HG02981 (cell line): Measurements from ENCODE around the gene RALGAPB.

Experiments used
- ATAC-seq: cut with Tn5 transposase; IDR thresholded peaks from one replicate; pipeline ENCODE4 v1.9.1; 2021; ENCODE audit warnings: mild to moderate bottlenecking, moderate library complexity; ENCODE audit not compliant: unreplicated experiment

The RALGAPB gene

DNA sequence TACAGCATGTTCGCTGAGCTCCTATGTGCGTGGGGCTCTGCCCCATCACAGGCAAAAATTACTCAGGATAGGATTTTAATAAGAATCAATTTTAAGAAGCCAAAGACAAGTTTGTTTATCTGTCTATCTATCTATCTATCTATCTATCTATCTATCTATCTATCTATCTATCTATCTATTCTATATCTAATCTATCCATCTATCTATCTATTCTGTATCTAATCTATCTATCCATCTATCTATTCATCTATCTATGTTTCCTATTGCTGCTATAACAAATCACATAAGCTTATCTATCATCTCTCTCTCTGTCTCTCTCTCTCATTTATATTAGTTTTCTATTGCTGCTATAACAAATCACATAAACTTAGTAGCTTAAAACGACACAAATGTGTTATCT is 130.6 kb downstream of the RALGAPB start:
- no peak for ATAC-seq

GRCh38 chr20:38604873-38605303 is 132.2 kb downstream of the RALGAPB start:
- ATAC-seq, result no peak

DNA sequence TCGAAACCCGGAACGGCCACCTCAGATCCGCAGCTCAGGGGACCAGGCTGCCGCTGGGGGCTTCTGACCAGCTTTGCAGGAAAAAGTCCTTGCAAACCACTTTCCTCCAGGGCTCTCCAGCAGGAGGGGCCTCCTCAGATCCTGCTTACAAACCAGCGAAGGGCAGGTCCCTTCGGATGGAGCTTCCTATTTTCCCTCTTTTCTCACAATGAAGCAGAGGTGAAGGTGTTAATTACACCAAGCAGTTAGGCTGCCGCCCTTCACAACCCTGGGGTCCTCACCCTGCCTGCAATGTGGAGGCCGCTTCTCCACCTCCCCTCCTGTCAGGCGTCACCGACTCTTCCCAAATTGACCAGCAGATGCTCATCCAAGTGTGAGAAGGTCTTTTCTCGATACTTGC is 134.7 kb downstream of the RALGAPB start:
- ATAC-seq, result no peak

- ATAC-seq, result no peak
These were observed 135.5 kb downstream of the RALGAPB start for GRCh38 chr20:38608188-38608587.

GRCh38 chr20:38609815-38610214 is 137.2 kb downstream of the RALGAPB start:
- no peak for ATAC-seq

- no peak for ATAC-seq
These were observed 137.9 kb downstream of the RALGAPB start for GRCh38 chr20:38610521-38610920.

DNA sequence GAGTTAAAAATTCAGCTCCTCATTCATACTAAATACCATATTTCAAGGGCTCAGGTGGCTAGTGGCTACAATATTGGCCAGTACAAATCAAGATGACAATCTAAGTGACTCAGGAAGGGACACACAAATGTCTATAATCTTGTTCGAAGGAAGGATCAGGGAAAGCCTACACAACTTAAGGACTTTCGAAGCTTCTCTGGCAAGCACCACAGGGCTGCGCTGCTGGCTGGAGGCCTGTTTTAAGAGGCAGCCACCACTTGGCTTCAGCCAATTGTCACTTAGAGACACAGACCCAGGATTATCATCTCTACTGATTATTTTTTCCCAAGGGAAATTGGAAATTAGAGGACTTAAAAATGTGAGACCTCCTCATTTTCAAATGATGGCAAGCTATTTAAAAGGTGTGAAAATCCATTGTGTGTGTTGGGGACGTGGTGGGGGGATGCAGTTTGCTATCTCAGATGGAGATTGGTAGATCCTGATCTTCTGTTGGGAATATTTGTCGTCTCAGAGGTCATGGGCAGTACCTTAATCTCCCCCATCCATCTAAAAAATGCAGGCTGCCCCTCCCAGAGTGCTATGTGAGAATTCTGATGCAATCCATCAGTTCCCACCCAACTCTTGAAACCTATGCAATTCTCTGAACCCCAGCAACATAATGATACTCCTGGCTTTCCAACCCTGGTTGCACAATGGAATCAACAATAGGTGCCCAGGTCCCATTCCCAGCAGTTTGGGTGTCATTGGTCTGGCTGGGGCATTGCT is 140.3 kb downstream of the RALGAPB start:
- no peak for ATAC-seq

DNA sequence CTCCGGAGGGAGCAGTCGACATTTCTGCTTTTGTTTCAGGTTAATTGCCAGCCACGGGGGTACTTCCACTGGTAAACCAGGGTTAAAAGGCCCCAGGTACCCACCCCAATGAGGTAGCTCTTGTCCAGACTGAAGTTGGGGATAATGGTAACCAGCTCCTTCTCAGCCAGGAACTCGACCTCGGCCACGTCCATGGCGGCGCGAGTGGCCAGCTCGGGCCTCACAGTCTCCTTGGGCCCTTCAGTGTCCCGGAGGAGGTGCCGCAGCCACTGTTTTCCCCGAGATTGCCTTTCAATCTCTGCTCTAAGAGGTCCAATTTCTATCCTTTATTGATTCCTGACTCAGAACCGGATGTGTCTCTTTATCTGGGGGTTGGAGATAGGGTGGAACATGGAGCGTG is 142.6 kb downstream of the RALGAPB start:
- no peak for ATAC-seq

GRCh38 chr20:38616457-38616856 is 143.8 kb downstream of the RALGAPB start:
- no peak for ATAC-seq

- ATAC-seq, result no peak
These were observed 144.6 kb downstream of the RALGAPB start for GRCh38 chr20:38617011-38617829.

DNA sequence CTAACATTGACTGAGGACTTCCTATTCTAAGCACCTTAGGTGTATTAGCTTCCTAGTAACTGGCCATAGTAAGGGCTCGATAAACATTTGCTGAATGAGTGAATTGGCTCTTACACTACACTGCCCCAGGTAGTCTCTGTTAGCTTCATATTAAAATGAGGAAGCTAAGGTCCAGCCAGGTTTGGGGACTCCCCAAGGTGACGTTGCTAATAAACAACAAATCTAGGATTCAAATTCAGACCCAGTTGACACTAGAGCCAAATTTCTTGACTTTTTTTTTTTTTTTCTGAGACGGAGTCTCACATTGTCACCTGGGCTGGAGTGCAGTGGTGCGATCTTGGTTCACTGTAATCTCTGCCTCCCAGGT is 145.2 kb downstream of the RALGAPB start:
- no peak for ATAC-seq

DNA sequence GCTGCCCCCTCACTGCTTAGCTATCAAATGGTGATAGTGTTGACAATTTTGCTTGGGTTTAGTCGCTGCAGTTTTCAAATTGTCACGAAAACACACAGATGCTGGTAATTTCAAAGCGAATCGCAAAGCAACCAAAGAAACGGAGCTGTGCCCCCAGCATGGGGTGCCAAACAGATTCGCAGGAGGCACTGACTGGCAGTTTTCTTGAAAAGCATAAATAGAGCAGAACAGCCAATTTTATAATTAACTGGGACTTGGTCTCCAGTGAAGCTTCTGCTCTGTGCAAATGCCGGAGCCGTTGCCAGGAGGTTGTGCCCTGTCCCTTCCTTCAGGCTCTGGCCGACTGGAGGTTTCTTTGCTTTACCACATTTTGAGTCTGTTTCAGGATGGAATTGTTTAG is 147.8 kb downstream of the RALGAPB start:
- no peak for ATAC-seq

GRCh38 chr20:38623061-38623460 is 150.4 kb downstream of the RALGAPB start:
- no peak for ATAC-seq

DNA sequence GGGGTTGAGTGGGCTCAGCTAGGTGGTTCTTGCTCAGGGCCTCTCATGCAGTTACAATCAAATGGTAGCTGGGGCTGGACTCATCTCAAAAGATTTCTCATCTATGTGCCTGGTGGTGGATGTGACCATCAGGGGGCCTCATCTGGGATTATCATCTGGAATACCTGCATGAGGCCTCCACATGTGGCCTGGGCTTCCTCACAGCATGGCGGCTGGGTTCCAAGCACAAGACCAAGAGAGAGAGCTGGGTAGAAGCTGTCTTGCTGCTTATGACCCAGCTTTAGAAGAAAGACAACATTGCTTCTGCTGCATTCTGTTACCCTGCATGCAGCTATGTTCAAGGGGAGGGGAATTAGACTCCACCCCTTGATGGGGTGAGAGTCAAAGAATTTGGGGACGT is 151.4 kb downstream of the RALGAPB start:
- no peak for ATAC-seq

- no peak for ATAC-seq
These were observed 153.3 kb downstream of the RALGAPB start for GRCh38 chr20:38625896-38626295.

DNA sequence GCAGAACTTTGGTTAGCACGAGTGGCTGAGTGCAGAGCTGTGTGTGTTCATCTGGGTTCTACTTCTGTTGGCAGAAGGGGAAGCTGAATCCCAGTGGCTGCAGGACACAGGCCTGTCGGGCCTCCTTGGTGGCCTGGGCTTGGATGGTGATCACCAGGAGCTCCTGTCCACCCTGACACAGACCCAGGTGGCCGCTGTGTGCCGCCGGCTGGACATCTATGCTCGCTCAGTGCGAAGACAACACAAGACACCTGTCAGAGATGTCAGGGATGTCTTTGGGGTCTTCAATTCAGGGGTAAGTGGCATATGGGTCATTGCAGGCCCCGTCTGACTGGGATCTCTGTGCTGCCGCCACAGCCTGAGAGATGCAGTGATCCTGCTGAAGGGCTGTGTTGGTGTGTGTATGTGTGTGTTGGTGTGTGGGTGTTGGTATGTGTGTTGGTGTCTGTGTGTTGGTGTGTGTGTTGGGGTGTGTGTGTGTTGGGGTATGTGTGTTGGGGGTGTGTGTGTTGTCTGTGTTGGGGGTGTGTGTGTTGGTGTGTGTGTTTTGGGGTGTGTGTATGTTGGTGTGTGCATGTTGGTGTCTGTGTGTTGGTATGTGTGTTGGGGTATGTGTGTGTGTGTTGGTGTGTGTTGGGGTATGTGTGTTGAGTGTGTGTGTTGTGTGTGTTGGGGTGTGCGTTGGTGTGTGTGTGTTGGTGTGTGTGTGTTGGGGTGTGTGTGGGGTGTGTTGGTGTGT is 154.4 kb downstream of the RALGAPB start:
- ATAC-seq, result no peak
